Heart left ventricle (tissue), 16 donors: ENCODE data around the gene FMN2. TPM values are rescaled to one million over a fixed set of nuclear protein-coding genes. Genes with fewer than 3 reads are reported as not detected.

ENCODE experiments used
- ATAC-seq, 4 donors: fragments of 200-7000 bp; cut with Tn5 transposase; one replicate each; pipeline ENCODE4 v1.9.1; 2020 to 2022; ENCODE audit warnings: moderate library complexity in 4 of 4, mild to moderate bottlenecking in 3 of 4, moderate number of reproducible peaks in 1 of 4
- DNase-seq, 5 donors: peaks; one replicate each; pipeline ENCODE4 v3.0.0-alpha.2; 2020
- H3K27ac ChIP-seq, 12 donors: fragments of 200-600 bp; sonication (generic) in 4 of 12; one replicate each; pipeline versions ENCODE4 v1.5.0 to v1.8.0; 2016 to 2022; ENCODE audit warnings: mild to moderate bottlenecking in 2 of 12
- H3K27me3 ChIP-seq, 9 donors: fragments of 200-600 bp; sonication (generic) in 2 of 9; one replicate each; pipeline versions ENCODE4 v1.5.1 to v1.8.0; 2016 to 2022; ENCODE audit warnings: mild to moderate bottlenecking in 3 of 9
- H3K36me3 ChIP-seq, 9 donors: fragments of 200-600 bp; sonication (generic) in 2 of 9; one replicate each; pipeline versions ENCODE4 v1.5.0 to v1.8.0; 2018 to 2022; ENCODE audit warnings: mild to moderate bottlenecking in 2 of 9
- H3K4me1 ChIP-seq, 12 donors: fragments of 200-600 bp; sonication (generic) in 4 of 12; one replicate each; pipeline versions ENCODE4 v1.5.0 to v1.8.0; 2016 to 2022; ENCODE audit warnings: mild to moderate bottlenecking in 3 of 12
- H3K4me3 ChIP-seq, 12 donors: fragments of 200-600 bp; sonication (generic) in 4 of 12; one replicate each; pipeline versions ENCODE4 v1.5.0 to v1.8.0; 2017 to 2022; ENCODE audit warnings: mild to moderate bottlenecking in 9 of 12, moderate library complexity in 4 of 12
- H3K9me3 ChIP-seq, 12 donors: fragments of 200-600 bp; sonication (generic) in 4 of 12; one replicate each; pipeline versions ENCODE4 v1.5.0 to v1.8.0; 2016 to 2022; ENCODE audit warnings: mild to moderate bottlenecking in 1 of 12
- POLR2A ChIP-seq, 2 donors: fragments of 450-650 bp; IDR thresholded peaks; one replicate each; pipeline ENCODE4 v1.6.1; 2017; ENCODE audit warnings: antibody characterized with exemption in 2 of 2, mild to moderate bottlenecking in 2 of 2, moderate library complexity in 2 of 2
- WGBS, 4 donors: extraction: QIAGEN DNeasy Blood & Tissue Kit in 2 of 4; methylation state at CpG; one replicate each; pipeline versions ENCODE4 v1.1.5 to v1.1.7; 2013 to 2018; 5-methylcytosine and 5-hydroxymethylcytosine counted together
- intact Hi-C, 10 donors: fragments of 100-400 bp; cut with DNase I; formaldehyde crosslinking; loops; one replicate each; pipeline versions ENCODE4 v1.11.1 to v1.14.2; 2022
- polyA plus RNA-seq, 2 donors: library from polyadenylated mRNA; stranded (reverse); fragments of 200-250 nt; gene quantifications; one replicate each; pipeline ENCODE4 v1.2.3, GENCODE V29; 2013
- total RNA-seq, 9 donors: library from RNA; depleted of rRNA in 2 of 9; stranded (reverse); fragments of >200 nt in 2 of 9; fragmentation: NEBNext Ultra II Directional in 3 of 9; extraction: Animal tissue kit (Norgen Biotek cat#: 25700) in 3 of 9; gene quantifications; one replicate each; pipeline versions ENCODE4 v1.1.0 to v1.2.4, GENCODE V29; 2016 to 2023
- TF ChIP-seq, protein P1 (sequence below), 12 donors: fragments of 200-600 bp; sonication (generic) in 4 of 12; IDR thresholded peaks; one replicate each; pipeline versions ENCODE4 v1.5.0 to v1.8.0; 2018 to 2022; ENCODE audit warnings: antibody characterized with exemption in 12 of 12, mild to moderate bottlenecking in 5 of 12
- donor health status: ischemic (EF 13 %, LVEDD 7.1; RV severe dilation, severe dysfunction).
- donor health status: healthy with polysubstance abuse.
- donor health status: DM: no; HTN: yes; CAD: no.
- donor health status: DM: no; HTN: no; CAD: no.
- donor health status: ischemic (EF 25% LVEDD 6.9; RV normal size, moderate dysfunction).
- donor health status: ischemic (EF 25% LVEDD 5.7; RV mildly dilated, moderate dysfunction).
- donor health status: healthy.
- donor health status: DM: yes; HTN: yes; CAD: no.
- donor health status: ischemic (EF 35%, LVEDD 5.7; RV mildly dilated, moderate dysfunction).
- donor health status: nonischemic (EF 11% LVEDD 7.7; RV severe dilation, severe dysfunction).
- donor health status: DM: yes; HTN: yes; CAD: no.
- donor health status: PGD.
- donor health status: ischemic (EF 29% LVEDD 5.4; RV normal size, mild dysfunction).
- donor health status: nonischemic (EF 23%, LVEDD 6.1; RV moderate dilation, normal function).

Gene FMN2
- total and polyA plus RNA-seq, 11 donors, result 0.11 to 1.9 (median 0.31) TPM; not detected in 8

GRCh38 chr1:240497908-240498307, 406.2 kb downstream of the FMN2 start:
- 71 to 82% (median 77%) methylated on average over 4 of the region's 4 CpGs for WGBS, 4 donors
- ATAC-seq (no peak), DNase-seq (no peak)
- Histone ChIP-seq H3K36me3 (no peaks in the 10 kb centered on the region), H3K27ac (no peak overlapping the region), H3K4me3 (no peak overlapping the region), H3K4me1 (no peaks in the 10 kb centered on the region), H3K27me3 (no peaks in the 10 kb centered on the region), H3K9me3 (no peaks in the 10 kb centered on the region)
- intact Hi-C loops, result no loop called here
- no peak for TF ChIP-seq POLR2A (IDR thresholded peaks at IDR 0.05)
- TF ChIP-seq, protein P1, sequence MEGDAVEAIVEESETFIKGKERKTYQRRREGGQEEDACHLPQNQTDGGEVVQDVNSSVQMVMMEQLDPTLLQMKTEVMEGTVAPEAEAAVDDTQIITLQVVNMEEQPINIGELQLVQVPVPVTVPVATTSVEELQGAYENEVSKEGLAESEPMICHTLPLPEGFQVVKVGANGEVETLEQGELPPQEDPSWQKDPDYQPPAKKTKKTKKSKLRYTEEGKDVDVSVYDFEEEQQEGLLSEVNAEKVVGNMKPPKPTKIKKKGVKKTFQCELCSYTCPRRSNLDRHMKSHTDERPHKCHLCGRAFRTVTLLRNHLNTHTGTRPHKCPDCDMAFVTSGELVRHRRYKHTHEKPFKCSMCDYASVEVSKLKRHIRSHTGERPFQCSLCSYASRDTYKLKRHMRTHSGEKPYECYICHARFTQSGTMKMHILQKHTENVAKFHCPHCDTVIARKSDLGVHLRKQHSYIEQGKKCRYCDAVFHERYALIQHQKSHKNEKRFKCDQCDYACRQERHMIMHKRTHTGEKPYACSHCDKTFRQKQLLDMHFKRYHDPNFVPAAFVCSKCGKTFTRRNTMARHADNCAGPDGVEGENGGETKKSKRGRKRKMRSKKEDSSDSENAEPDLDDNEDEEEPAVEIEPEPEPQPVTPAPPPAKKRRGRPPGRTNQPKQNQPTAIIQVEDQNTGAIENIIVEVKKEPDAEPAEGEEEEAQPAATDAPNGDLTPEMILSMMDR (IDR thresholded peaks at IDR 0.05), result no peak

- intact Hi-C loops, result no loop called here
- DNase-seq, result no peak
- Histone ChIP-seq H3K4me1 (no peaks in the 10 kb centered on the region), H3K36me3 (no peaks in the 10 kb centered on the region), H3K27ac (no peak overlapping the region), H3K27me3 (no peaks in the 10 kb centered on the region), H3K9me3 (no peaks in the 10 kb centered on the region), H3K4me3 (no peak overlapping the region)
- TF ChIP-seq POLR2A (IDR thresholded peaks at IDR 0.05), result no peak
- TF ChIP-seq, protein P1 (IDR thresholded peaks at IDR 0.05), result no peak
- 74 to 88% (median 83%) methylated on average over 8 of the region's 8 CpGs for WGBS, 4 donors
- ATAC-seq, result no peak
Observed at GRCh38 chr1:240498335-240498734, 406.7 kb downstream of the FMN2 start.

DNA sequence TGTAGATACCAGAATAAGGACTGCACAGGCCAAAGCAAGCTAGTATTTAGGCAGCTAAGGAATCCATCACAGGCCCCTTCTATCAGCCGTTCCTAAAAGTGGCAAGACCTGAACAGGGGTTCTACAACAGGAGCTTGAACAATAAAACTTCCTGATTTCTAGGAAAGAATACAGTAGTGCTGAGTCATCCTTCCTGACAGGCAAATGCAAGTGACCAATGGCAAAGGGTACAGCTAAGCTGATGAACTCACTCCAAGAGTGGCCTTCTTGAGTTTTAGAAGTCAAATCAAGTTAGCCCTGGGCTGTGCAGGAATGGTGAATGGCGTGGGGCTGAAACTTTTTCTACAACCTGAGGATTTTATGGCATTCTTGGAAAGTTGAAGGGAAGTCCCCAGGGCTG, 407.3 kb downstream of the FMN2 start:
- DNase-seq (no peak), ATAC-seq (no peak)
- H3K4me3 ChIP-seq, result no peak overlapping the region
- H3K4me1 ChIP-seq, result no peaks in the 10 kb centered on the region
- WGBS, 4 donors, result 32 to 55% (median 42%) methylated on average over 2 of the region's 2 CpGs
- intact Hi-C loops, result no loop called here
- no peaks in the 10 kb centered on the region for H3K27me3 ChIP-seq
- no peak for TF ChIP-seq POLR2A (IDR thresholded peaks at IDR 0.05)
- TF ChIP-seq, protein P1 (IDR thresholded peaks at IDR 0.05), result no peak
- no peaks in the 10 kb centered on the region for H3K9me3 ChIP-seq
- no peaks in the 10 kb centered on the region for H3K36me3 ChIP-seq
- H3K27ac ChIP-seq, result no peak overlapping the region

DNA sequence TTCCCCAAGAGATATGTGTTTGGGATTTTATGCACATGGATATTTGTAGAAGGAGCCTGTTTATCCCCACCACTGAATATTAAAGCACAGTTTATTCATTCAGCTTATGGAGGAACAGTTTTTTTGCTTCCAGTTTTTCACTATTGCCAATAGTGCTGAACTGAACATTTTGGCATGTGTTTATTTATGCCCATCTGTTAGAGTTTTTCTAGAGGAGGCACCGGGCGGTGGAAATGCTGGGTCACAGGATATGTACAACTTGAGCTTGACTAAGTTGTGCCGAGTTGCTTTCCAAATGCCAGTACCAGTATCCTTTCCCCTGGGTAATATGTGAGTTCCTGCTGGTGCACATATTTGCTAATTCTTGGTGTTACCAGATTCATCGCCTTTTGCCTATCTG, 409.0 kb downstream of the FMN2 start:
- no peaks in the 10 kb centered on the region for H3K27me3 ChIP-seq
- H3K9me3 ChIP-seq, result no peaks in the 10 kb centered on the region
- H3K4me1 ChIP-seq, result no peaks in the 10 kb centered on the region
- WGBS, 4 donors, result 75 to 86% (median 83%) methylated on average over 4 of the region's 4 CpGs
- no peak for TF ChIP-seq POLR2A (IDR thresholded peaks at IDR 0.05)
- TF ChIP-seq, protein P1 (IDR thresholded peaks at IDR 0.05), result no peak
- H3K4me3 ChIP-seq, result no peak overlapping the region
- no peak for DNase-seq
- no peak overlapping the region for H3K27ac ChIP-seq
- H3K36me3 ChIP-seq, result no peaks in the 10 kb centered on the region
- intact Hi-C loops, result no loop called here
- no peak for ATAC-seq
